Measurements from ENCODE around the gene PIEZO2.
"Not testable (repeated sequence)": the region's sequence is repeated elsewhere in the genome, so short reads cannot be mapped to it uniquely, and the experiment has no call there.

The PIEZO2 gene

DNA sequence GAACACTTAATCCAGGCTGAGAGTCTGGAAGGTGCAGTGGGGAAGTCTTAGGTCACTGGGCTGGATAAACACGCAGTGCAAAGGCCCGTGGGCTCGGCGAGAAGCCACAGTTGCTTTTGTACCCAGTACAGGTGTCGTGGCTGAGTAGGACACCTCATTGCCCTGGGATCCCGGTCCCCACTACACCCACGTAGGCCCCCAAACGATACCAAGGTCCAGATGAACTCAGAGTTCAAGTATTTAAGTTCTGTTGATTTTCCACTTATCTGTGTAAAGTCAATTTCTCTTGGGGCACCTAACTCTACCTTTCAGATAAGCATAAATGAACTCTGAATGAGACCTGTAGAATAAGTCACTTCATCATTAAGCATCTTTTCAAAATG is 302.0 kb downstream of the PIEZO2 start:
- no peak for DNase-seq (ENCODE audit: low read depth, low spot score)

DNA sequence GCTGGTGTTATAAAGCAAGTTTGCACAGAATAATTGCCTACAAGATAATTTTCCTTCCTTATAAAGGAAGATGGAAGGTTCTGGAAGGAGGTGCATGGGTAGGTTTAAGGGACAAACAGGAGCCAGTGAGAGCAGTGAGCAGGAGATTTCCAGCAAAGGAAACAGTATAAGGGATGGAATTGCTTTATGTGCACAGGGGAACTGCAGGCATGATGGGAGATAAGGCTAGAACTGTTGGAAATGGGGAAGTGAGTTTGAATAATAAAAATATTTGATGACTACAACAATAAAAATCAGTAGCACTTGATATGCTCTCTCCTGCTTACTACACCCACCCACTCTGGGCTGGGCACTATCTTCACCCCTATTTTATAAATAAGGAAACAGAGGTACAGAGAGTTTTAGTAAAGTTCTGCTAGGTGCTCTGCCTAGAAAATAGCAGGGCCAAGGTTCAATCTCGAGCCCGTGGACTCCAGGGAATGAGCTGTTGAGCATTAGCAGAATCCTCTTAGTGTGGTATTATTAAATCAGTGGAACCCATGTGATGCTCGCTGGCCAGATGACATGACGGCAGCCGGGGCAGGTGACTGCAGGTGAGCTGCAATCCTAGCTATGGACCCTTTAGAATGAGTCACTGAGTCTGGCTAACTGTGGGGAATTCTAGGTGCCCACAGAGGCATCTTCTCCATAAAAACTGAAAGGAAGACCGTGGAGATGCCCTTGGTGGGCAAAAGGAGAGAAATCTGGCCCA is 302.5 kb downstream of the PIEZO2 start:
- no peak for DNase-seq (ENCODE audit: low read depth, low spot score)

- not testable (repeated sequence) for DNase-seq (ENCODE audit: low read depth, low spot score)
These were observed 303.3 kb downstream of the PIEZO2 start for GRCh38 chr18:10846035-10846434.

DNA sequence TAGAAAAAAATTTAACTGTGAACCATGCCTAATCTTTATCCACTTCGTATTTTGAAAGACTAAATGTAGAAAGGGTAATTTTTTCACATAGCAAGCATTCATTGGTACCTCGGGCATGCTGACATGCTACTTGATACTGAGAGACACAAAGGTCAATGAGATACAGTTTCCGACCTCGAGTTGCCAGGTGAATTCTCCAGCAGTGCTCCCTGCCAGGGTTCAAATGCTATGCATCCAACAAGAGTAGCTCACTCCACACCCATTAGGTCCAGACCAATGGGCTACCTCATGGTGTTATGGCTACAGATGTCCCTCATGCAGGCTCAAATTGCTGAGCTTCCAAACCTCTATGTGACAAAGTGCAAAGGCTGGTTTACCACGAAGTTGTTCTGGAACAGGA is 305.8 kb downstream of the PIEZO2 start:
- no peak for DNase-seq (ENCODE audit: low read depth, low spot score)

DNA sequence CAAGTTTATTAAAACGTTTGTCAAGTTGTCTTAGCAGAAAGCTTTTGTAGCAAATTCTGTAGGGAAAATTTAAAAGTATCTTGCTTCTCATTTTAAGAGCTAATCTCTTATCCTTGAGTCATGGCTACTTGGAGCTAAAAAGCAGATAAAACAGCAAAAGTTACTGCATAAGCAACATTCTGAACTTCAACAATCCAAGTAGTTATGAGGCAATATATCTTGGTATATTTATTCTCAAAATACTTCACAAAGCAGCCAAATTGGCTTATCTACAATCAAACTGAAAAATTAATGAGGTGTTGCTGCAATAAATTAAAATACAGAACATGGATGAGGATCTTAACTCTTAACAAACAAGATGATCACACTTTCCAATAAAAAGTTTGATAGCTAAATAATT is 306.5 kb downstream of the PIEZO2 start:
- DNase-seq (ENCODE audit: low read depth, low spot score) = no peak

DNA sequence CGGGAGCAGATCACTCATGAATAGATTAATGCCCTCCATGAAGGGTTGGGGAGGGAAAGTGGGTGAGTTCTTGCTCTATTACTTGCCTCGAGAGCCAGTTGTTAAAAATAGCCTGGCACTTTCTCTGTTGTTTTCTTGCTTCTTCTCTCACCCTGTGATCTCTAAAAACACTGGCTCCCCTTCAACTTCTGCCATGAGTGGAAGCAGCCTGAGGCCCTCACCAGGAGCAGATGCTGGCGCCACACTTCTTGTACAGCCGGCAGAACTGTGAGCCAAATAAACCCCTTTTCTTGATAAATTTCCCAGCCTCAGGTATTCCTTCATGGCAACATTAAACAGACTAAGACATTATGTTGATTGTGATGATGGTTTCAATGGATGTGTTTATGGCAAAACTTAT is 307.0 kb downstream of the PIEZO2 start:
- no peak for DNase-seq (ENCODE audit: low read depth, low spot score)

GRCh38 chr18:10841203-10841602 is 308.2 kb downstream of the PIEZO2 start:
- DNase-seq (ENCODE audit: low read depth, low spot score) = no peak

- no peak for DNase-seq (ENCODE audit: low read depth, low spot score)
These were observed 308.6 kb downstream of the PIEZO2 start for GRCh38 chr18:10840743-10841142.

DNA sequence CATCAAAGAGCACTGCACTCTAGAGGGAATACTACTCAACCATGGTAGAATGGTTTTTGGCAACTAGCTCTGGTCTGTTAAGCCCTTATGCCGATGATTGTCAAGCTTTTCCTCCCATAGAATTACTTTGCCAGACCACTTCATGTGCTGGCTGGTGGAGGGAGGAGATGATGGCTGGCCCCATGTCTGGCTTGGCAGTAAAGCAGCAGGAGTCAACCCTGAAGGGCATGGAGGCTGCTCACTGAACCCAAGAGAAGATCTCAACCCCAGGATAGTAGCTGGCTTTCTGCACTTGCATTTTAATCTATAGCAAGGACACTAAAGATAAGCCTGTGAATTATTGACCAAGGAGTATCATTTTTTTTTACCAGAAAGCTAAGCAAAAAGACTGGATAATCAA is 309.9 kb downstream of the PIEZO2 start:
- no peak for DNase-seq (ENCODE audit: low read depth, low spot score)

- DNase-seq (ENCODE audit: low read depth, low spot score) = no peak
These were observed 310.8 kb downstream of the PIEZO2 start for GRCh38 chr18:10838553-10838952.

GRCh38 chr18:10834128-10834815 is 315.1 kb downstream of the PIEZO2 start:
- DNase-seq (ENCODE audit: low read depth, low spot score) = no peak

- no peak for DNase-seq (ENCODE audit: low read depth, low spot score)
These were observed 315.7 kb downstream of the PIEZO2 start for GRCh38 chr18:10833656-10834055.

DNA sequence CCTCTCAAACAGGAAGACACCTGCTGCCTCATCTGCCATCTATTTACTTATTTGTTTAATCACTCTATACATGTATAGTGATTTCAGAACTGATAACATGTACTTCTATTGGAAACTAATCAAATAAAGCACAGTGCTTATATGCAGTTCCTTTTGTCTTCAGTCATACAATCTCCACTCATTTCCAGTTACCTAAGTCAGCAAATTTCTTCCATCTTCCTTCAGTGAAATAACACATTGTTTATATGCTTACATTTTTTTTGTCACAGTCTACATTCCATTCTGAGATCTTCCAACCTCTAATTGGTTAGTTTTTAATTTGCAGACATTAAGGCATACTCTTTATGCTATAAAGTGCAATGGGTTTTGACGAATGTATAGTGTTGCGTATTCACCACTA is 323.0 kb downstream of the PIEZO2 start:
- DNase-seq (ENCODE audit: low read depth, low spot score) = no peak

- no peak for DNase-seq (ENCODE audit: low read depth, low spot score)
These were observed 326.9 kb downstream of the PIEZO2 start for GRCh38 chr18:10822456-10822855.

GRCh38 chr18:10820681-10821080 is 328.7 kb downstream of the PIEZO2 start:
- no peak for DNase-seq (ENCODE audit: low read depth, low spot score)

GRCh38 chr18:10814336-10814735 is 335.0 kb downstream of the PIEZO2 start:
- DNase-seq (ENCODE audit: low read depth, low spot score) = no peak

DNA sequence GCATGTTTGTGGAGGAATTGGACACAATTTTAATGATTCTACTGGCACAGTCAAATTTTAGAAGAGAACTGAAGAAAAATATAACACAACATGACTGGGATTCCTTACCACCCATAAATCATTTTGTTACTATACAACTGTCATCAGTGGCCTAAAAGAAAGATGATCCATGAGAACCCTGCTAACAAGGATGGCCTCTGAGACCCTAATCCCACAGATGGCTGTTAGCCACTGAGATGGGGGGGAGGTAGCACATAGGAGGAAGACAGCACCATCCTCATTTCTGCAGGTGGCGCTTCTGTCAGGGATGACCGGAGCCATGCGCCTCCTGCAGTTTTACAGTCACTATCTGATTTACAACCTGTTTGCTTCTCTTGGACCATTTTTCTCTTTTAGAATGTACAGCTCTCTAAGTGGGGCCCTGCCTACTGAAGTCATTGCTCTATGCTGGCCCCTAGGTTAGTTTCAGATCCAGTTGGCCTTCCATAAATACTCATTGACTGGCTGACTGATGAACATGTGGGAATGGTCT is 343.7 kb downstream of the PIEZO2 start:
- no peak for DNase-seq (ENCODE audit: low read depth, low spot score)

DNA sequence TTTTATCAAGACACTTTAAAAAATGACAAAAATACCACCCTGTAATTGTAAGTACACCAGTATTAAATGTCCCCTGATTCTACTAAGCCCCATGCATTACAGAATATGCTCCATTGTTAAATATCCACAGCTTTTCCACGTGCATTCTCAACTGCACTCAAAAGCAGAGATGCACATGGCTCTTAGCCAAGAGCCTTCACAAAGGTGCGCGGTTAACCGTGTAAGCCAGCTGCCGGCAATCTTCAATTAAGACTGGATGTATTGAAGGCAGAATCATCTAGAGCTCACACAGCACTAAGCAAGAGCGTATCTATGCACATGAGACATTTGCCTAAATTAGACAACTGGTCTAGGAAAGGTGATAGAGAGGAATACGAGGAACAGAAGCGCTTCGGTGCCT is 345.2 kb downstream of the PIEZO2 start:
- no peak for DNase-seq (ENCODE audit: low read depth, low spot score)

DNA sequence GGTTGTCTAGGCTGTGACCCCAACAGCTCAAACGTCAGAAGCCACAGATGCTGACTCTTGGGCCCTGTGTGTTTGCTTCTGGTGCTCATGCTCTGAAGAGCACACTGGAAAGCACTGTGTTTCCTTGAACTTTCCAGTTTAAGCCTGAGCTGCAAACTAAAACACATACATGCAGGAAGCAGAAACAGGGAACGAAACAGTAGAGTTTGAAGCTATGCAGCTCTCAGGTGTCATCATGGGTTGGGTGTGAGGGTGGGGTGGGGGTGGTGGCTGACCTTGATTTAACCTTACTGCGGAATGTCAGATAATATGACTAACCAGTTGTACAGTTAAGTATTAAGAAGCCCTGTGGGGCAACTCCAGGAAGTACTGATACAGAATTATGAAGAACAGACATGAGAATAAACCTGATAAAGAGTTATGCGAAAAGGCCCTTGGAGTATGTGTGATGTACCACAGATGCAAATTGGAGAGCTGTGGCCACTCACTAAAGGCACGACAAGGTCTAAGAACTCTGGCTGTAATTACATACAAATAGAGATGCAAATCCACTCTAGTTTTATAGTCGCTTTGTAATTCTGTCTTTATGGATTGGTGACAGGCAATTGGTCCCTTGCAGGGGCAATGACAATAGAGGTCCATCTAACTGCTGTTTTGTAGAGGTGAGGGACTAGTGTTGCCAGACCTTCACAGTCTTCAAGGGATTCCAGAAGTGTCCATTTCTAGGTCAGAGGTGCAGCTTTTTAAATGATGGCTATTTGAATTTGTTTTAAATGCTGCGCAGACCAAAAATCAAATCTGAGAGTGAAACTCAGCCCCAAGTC is 350.4 kb downstream of the PIEZO2 start:
- DNase-seq (ENCODE audit: low read depth, low spot score) = no peak

DNA sequence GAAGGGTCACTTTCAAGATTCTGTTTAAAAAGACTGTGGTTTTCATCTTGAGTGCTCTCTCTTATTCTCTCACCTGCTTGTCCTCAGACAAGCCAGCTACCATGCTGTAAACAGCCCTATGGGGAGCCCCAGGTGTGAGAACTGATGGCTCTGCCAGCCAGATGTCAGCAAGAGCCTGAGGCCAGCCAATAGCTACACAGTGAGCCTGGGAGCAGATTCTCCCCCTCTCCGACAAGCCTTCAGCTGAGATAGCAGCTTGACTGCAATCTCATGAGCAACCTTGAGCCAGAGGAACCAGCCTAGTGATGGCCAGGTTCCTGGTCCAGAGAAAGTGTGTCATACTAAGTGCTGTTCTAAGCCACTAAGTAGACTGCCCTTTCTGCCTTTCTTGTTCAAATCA is 351.5 kb downstream of the PIEZO2 start:
- no peak for DNase-seq (ENCODE audit: low read depth, low spot score)

DNA sequence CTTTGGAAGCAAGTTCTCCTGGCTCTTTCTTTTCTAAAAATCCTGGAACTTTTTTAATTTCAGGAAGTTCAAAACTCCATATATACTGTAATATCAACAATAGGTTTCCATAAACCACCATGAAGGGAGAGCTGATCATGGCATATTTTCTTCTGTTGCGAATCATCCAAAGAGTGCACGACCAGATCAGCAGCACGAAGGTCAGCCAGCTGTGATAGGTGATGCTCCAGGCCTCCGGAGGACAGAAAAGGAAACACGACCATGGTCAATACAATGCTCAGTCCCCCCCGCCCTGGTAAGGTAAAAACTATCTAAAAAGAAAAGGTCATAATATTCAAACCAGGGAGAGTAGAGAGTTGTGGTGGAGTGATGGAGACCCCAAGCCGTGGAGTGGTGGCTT is 354.6 kb downstream of the PIEZO2 start:
- no peak for DNase-seq (ENCODE audit: low read depth, low spot score)

GRCh38 chr18:10793730-10794370 is 355.5 kb downstream of the PIEZO2 start:
- no peak for DNase-seq (ENCODE audit: low read depth, low spot score)

Data from smooth muscle cell of the brain vasculature (primary cell).